Neuronal stem cell (in vitro differentiated cells): Measurements from ENCODE around the gene SPRR4. TPM values are rescaled to one million over a fixed set of nuclear protein-coding genes. Genes with fewer than 3 reads are reported as not detected.

ENCODE experiments used
- small RNA-seq: library from polyadenylated mRNA; stranded (forward); fragments of <200 nt; extraction: miRNeasy Mini kit (QIAGEN cat#:217004); gene quantifications from one replicate; pipeline ENCODE3, GENCODE V24; 2013; ENCODE audit not compliant: insufficient read depth

SPRR4 gene

Small RNAs within 50 kb of the gene (small RNA-seq; reads per million reads assigned to genes)
- gene RF00322 (not detected), gene SPRR1A (not detected)
